ENCODE results near the gene ZDHHC19.

DNA sequence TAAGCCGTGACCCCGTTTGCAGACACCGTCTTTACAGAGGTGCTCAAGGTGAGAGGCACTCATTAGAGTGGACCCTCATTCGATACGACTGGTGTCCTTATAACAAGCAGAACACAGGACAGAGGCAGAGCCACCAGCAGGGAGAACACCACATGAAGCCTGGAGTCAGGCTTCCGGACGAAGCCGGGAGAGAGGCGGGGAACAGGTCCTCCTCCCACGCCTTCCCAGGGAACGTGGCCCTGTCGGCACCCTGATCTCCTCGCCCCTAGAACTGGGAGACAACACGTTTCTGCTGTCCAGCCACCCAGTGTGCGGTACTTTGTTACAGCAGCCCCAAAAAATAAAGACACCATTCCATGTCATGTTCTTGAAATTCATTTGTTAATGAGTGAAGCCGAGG lies 33.6 kb downstream of the ZDHHC19 start:
- TF ChIP-seq POLR2AphosphoS5 (IDR thresholded peaks at IDR 0.05; ENCODE audit: insufficient read depth in 1 of 2, low read depth in 1 of 2) (no peak), POLR2A (IDR thresholded peaks at IDR 0.05) (no peak)
- TF ChIP-seq, protein P1, sequence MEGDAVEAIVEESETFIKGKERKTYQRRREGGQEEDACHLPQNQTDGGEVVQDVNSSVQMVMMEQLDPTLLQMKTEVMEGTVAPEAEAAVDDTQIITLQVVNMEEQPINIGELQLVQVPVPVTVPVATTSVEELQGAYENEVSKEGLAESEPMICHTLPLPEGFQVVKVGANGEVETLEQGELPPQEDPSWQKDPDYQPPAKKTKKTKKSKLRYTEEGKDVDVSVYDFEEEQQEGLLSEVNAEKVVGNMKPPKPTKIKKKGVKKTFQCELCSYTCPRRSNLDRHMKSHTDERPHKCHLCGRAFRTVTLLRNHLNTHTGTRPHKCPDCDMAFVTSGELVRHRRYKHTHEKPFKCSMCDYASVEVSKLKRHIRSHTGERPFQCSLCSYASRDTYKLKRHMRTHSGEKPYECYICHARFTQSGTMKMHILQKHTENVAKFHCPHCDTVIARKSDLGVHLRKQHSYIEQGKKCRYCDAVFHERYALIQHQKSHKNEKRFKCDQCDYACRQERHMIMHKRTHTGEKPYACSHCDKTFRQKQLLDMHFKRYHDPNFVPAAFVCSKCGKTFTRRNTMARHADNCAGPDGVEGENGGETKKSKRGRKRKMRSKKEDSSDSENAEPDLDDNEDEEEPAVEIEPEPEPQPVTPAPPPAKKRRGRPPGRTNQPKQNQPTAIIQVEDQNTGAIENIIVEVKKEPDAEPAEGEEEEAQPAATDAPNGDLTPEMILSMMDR (IDR thresholded peaks at IDR 0.05) = no peak

Data from vagina (tissue), 2 donors.